Suprapubic skin (tissue), 4 donors: ENCODE results near the gene ITGA1.

ENCODE experiments used
- CTCF ChIP-seq, 2 donors: fragments of 200-600 bp in 1 of 2; fragments of 450-650 bp in 1 of 2; sonication (generic) in 1 of 2; IDR thresholded peaks; one replicate each; pipeline ENCODE4 v1.5.1; 2016 to 2019; ENCODE audit warnings: antibody characterized with exemption in 2 of 2, mild to moderate bottlenecking in 1 of 2, moderate library complexity in 1 of 2
- EP300 ChIP-seq: sonication (generic); formaldehyde crosslinking; IDR thresholded peaks from one replicate; pipeline ENCODE4 v1.6.1; 2017; ENCODE audit warnings: antibody characterized with exemption
- POLR2A ChIP-seq, 2 donors: fragments of 450-650 bp; IDR thresholded peaks; one replicate each; pipeline ENCODE4 v1.6.1; 2017; ENCODE audit warnings: antibody characterized with exemption in 2 of 2, mild to moderate bottlenecking in 2 of 2, moderate library complexity in 2 of 2
- POLR2AphosphoS5 ChIP-seq, 3 donors: sonication (generic); formaldehyde crosslinking; IDR thresholded peaks; one replicate each; pipeline ENCODE4 v1.6.1; 2017; ENCODE audit warnings: antibody characterized with exemption in 3 of 3

- TF ChIP-seq CTCF (IDR thresholded peaks at IDR 0.05) = no peak
- TF ChIP-seq POLR2A (IDR thresholded peaks at IDR 0.05) = no peak
- TF ChIP-seq POLR2AphosphoS5 (IDR thresholded peaks at IDR 0.05) = no peak
- TF ChIP-seq EP300 = no peak
Measured at GRCh38 chr5:53003144-53003543, 215.4 kb downstream of the ITGA1 start.
